ENCODE results near the gene DENND6B. TPM values are rescaled to one million over a fixed set of nuclear protein-coding genes. Genes with fewer than 3 reads are reported as not detected.

The DENND6B gene
- total RNA-seq, 1 experiment from 2014 or later = 14.3 TPM

- no TSS peak for BruUV-seq (replicated peaks)
Measured at GRCh38 chr22:50286701-50287318, 40.0 kb downstream of the DENND6B start.

GRCh38 chr22:50286275-50286674 is 40.5 kb downstream of the DENND6B start:
- H4K20me1 ChIP-seq (ENCODE audit: insufficient read depth) = peaks cover 46% of the 10 kb centered on the region
- no peak overlapping the region for H2AFZ ChIP-seq
- H3K27ac ChIP-seq = no peak overlapping the region
- H3K4me3 ChIP-seq = no peak overlapping the region
- ChIA-PET CTCF (no interaction called here), POLR2A (ENCODE audit: unreplicated experiment) (no interaction called here)
- H3K79me2 ChIP-seq (ENCODE audit: low read depth) = peaks cover 44% of the 10 kb centered on the region
- peaks cover 28% of the 10 kb centered on the region for H3K4me1 ChIP-seq (replicated peaks; ENCODE audit: insufficient read depth)
- no peaks in the 10 kb centered on the region for H3K9me2 ChIP-seq (ENCODE audit: insufficient read depth)
- H3K27me3 ChIP-seq (ENCODE audit: insufficient read depth, low read depth) = no peaks in the 10 kb centered on the region
- no peak overlapping the region for H3K4me2 ChIP-seq
- intact Hi-C loops (cut with micrococcal nuclease; ENCODE audit: unreplicated experiment) = no loop called here
- H3K36me3 ChIP-seq (ENCODE audit: low read depth) = peaks cover 50% of the 10 kb centered on the region
- H3K9me3 ChIP-seq (ENCODE audit: insufficient read depth, low read depth) = no peaks in the 10 kb centered on the region
- DNase-seq = no peak
- no peak for TF ChIP-seq CTCF (conservative IDR thresholded peaks at IDR 0.05)
- no peak for TF ChIP-seq EZH2 (IDR thresholded peaks at IDR 0.05; ENCODE audit: low read depth)
- BruUV-seq (replicated peaks) = no TSS peak
- H3F3A ChIP-seq (ENCODE audit: insufficient read depth, low read depth) = peaks cover 45% of the 10 kb centered on the region

More at GRCh38 chr22:50286701-50287318, 40.0 kb downstream of the DENND6B start:
- H3K9me2 ChIP-seq (ENCODE audit: insufficient read depth) = no peaks in the 10 kb centered on the region
- H3K4me1 ChIP-seq (replicated peaks; ENCODE audit: insufficient read depth) = peaks cover 23% of the 10 kb centered on the region
- no peak for TF ChIP-seq EZH2 (IDR thresholded peaks at IDR 0.05; ENCODE audit: low read depth)
- H4K20me1 ChIP-seq (ENCODE audit: insufficient read depth) = peaks cover 51% of the 10 kb centered on the region
- no peak for DNase-seq
- peaks cover 44% of the 10 kb centered on the region for H3K79me2 ChIP-seq (ENCODE audit: low read depth)
- ChIA-PET POLR2A (ENCODE audit: unreplicated experiment) (no interaction called here), CTCF (no interaction called here)
- peaks cover 50% of the 10 kb centered on the region for H3K36me3 ChIP-seq (ENCODE audit: low read depth)
- H3K4me3 ChIP-seq = no peak overlapping the region
- H3K27ac ChIP-seq = no peak overlapping the region
- intact Hi-C loops (cut with micrococcal nuclease; ENCODE audit: unreplicated experiment) = no loop called here
- no peak overlapping the region for H2AFZ ChIP-seq
- peaks cover 39% of the 10 kb centered on the region for H3F3A ChIP-seq (ENCODE audit: insufficient read depth, low read depth)
- H3K9me3 ChIP-seq (ENCODE audit: insufficient read depth, low read depth) = no peaks in the 10 kb centered on the region
- H3K4me2 ChIP-seq = no peak overlapping the region
- H3K27me3 ChIP-seq (ENCODE audit: insufficient read depth, low read depth) = no peaks in the 10 kb centered on the region

GRCh38 chr22:50285568-50286229 is 41.1 kb downstream of the DENND6B start:
- ChIA-PET CTCF (no interaction called here), POLR2A (ENCODE audit: unreplicated experiment) (no interaction called here)
- no peak overlapping the region for H3K27ac ChIP-seq

More at GRCh38 chr22:50285568-50286229, 41.1 kb downstream of the DENND6B start:
- no TSS peak for BruUV-seq (replicated peaks)
- Histone ChIP-seq H3K9me2 (ENCODE audit: insufficient read depth) (no peaks in the 10 kb centered on the region), H3K36me3 (ENCODE audit: low read depth) (peaks cover 52% of the 10 kb centered on the region), H2AFZ (no peak overlapping the region), H3F3A (ENCODE audit: insufficient read depth, low read depth) (peaks cover 47% of the 10 kb centered on the region), H3K4me1 (replicated peaks; ENCODE audit: insufficient read depth) (peaks cover 33% of the 10 kb centered on the region), H3K9me3 (ENCODE audit: insufficient read depth, low read depth) (no peaks in the 10 kb centered on the region), H3K27me3 (ENCODE audit: insufficient read depth, low read depth) (no peaks in the 10 kb centered on the region), H3K4me3 (no peak overlapping the region), H3K79me2 (ENCODE audit: low read depth) (peaks cover 44% of the 10 kb centered on the region), H3K4me2 (no peak overlapping the region), H4K20me1 (ENCODE audit: insufficient read depth) (peaks cover 40% of the 10 kb centered on the region)
- DNase-seq = no peak
- TF ChIP-seq CTCF (conservative IDR thresholded peaks at IDR 0.05) (no peak), EZH2 (IDR thresholded peaks at IDR 0.05; ENCODE audit: low read depth) (no peak)
- intact Hi-C loops (cut with micrococcal nuclease; ENCODE audit: unreplicated experiment) = no loop called here
